ENCODE results near the gene GNGT2. TPM values are rescaled to one million over a fixed set of nuclear protein-coding genes. Genes with fewer than 3 reads are reported as not detected.
A peak's percentile ranks its signal among the peaks of the same experiment; 100 is the strongest.
"Not testable (repeated sequence)": the region's sequence is repeated elsewhere in the genome, so short reads cannot be mapped to it uniquely, and the experiment has no call there.

Gene GNGT2
- total and polyA plus RNA-seq, 4 donors = 1.00 to 4.0 (median 1.7) TPM

- H3K4me1 ChIP-seq (ENCODE audit: control insufficient read depth in 1 of 2, insufficient read depth in 2 of 2, low read length in 2 of 2) = no peaks in the 10 kb centered on the region
- no peaks in the 10 kb centered on the region for H3K27me3 ChIP-seq (ENCODE audit: control insufficient read depth in 1 of 2, insufficient read depth in 2 of 2, low read length in 1 of 2)
- H3K4me3 ChIP-seq (ENCODE audit: low read length in 2 of 2) = peak overlapping the region; percentile 51 to 68
- WGBS, 2 donors = 7 to 9% methylated on average over 8 of the region's 8 CpGs
- H3K9me3 ChIP-seq (ENCODE audit: control insufficient read depth, low read length) = no peaks in the 10 kb centered on the region
- DNase-seq (no peak), ATAC-seq (ENCODE audit: low FRiP score) (no peak)
- intact Hi-C loops (cut with DNase I) = no loop called here
- no peaks in the 10 kb centered on the region for H3K36me3 ChIP-seq (ENCODE audit: control insufficient read depth in 1 of 2, insufficient read depth in 2 of 2, low read length in 1 of 2)
- H3K27ac ChIP-seq (ENCODE audit: low read depth in 1 of 2, low read length in 2 of 2) = peak overlapping the region in 1 of 2 donors; percentile 37
These were observed 18.9 kb downstream of the GNGT2 start for GRCh38 chr17:49191409-49191916.

DNA sequence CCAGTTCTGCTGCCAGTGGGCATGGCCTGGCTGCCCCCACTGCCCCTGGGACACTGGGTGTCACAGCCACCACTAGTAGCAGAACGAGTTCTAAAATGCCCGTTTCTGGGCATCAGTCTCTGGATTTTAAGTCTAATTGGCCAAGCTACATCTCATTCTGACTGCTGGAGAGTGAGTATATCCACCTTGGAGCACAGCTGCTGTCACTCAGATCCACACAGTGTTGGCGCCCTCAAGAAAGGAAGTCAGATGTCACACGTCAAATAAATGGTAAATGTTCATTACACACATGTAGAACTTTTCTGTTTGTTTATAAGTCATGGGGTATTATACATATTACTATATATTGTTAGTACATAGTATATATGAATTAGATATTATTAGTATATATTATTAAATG, 19.4 kb downstream of the GNGT2 start:
- no peak for DNase-seq
- intact Hi-C loops (cut with DNase I) = no loop called here

GRCh38 chr17:49187301-49187700, 23.1 kb downstream of the GNGT2 start:
- no peak for ATAC-seq (ENCODE audit: low FRiP score)
- H3K27me3 ChIP-seq (ENCODE audit: control insufficient read depth in 1 of 2, insufficient read depth in 2 of 2, low read length in 1 of 2) = no peaks in the 10 kb centered on the region
- no peaks in the 10 kb centered on the region for H3K36me3 ChIP-seq (ENCODE audit: control insufficient read depth in 1 of 2, insufficient read depth in 2 of 2, low read length in 1 of 2)
- no peak for DNase-seq
- intact Hi-C loops (cut with DNase I) = loop anchor here in 1 of 2 donors (10.0 kb wide), 1 partner anchor 62 kb away; no protein-coding TSS in a partner anchor
- no peaks in the 10 kb centered on the region for H3K9me3 ChIP-seq (ENCODE audit: control insufficient read depth, low read length)
- WGBS, 2 donors = 91% methylated on average over 3 of the region's 3 CpGs
- no peak overlapping the region for H3K27ac ChIP-seq (ENCODE audit: low read depth in 1 of 2, low read length in 2 of 2)
- H3K4me3 ChIP-seq (ENCODE audit: low read length in 2 of 2) = no peak overlapping the region
- H3K4me1 ChIP-seq (ENCODE audit: control insufficient read depth in 1 of 2, insufficient read depth in 2 of 2, low read length in 2 of 2) = no peaks in the 10 kb centered on the region

More for the DNA sequence above, 19.4 kb downstream of the GNGT2 start:
- 52 to 60% methylated on average over 4 of the region's 4 CpGs for whole genome bisulfite sequencing, 2 donors
- H3K4me1 ChIP-seq (ENCODE audit: control insufficient read depth in 1 of 2, insufficient read depth in 2 of 2, low read length in 2 of 2) = no peaks in the 10 kb centered on the region
- no peak overlapping the region for H3K27ac ChIP-seq (ENCODE audit: low read depth in 1 of 2, low read length in 2 of 2)
- ATAC-seq (ENCODE audit: low FRiP score) = no peak
- H3K27me3 ChIP-seq (ENCODE audit: control insufficient read depth in 1 of 2, insufficient read depth in 2 of 2, low read length in 1 of 2) = no peaks in the 10 kb centered on the region
- H3K36me3 ChIP-seq (ENCODE audit: control insufficient read depth in 1 of 2, insufficient read depth in 2 of 2, low read length in 1 of 2) = no peaks in the 10 kb centered on the region
- H3K9me3 ChIP-seq (ENCODE audit: control insufficient read depth, low read length) = no peaks in the 10 kb centered on the region
- H3K4me3 ChIP-seq (ENCODE audit: low read length in 2 of 2) = no peak overlapping the region

DNA sequence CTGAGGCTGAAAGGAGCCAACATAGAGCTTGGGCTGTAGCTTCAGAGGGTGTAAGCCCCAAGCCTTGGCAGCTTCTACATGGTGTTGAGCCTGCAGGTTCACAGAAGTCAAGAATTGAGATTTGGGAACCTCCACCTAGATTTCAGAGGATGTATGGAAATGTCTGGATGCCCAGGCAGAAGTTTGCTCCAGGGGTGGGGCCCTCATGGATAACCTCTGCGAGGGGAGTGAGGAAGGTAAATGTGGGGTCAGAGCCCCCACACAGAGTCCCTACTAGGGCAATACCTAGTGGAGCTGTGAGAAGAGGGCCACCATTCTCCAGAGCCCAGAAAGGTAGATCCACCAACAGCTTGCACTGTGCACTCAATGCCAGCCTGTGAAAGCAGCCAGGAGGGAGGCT, 25.0 kb downstream of the GNGT2 start:
- DNase-seq; H3K4me3 ChIP-seq (ENCODE audit: low read length in 2 of 2); H3K36me3 ChIP-seq (ENCODE audit: control insufficient read depth in 1 of 2, insufficient read depth in 2 of 2, low read length in 1 of 2); H3K9me3 ChIP-seq (ENCODE audit: control insufficient read depth, low read length); H3K27me3 ChIP-seq (ENCODE audit: control insufficient read depth in 1 of 2, insufficient read depth in 2 of 2, low read length in 1 of 2); H3K4me1 ChIP-seq (ENCODE audit: control insufficient read depth in 1 of 2, insufficient read depth in 2 of 2, low read length in 2 of 2); ATAC-seq (ENCODE audit: low FRiP score); H3K27ac ChIP-seq (ENCODE audit: low read depth in 1 of 2, low read length in 2 of 2): not testable (repeated sequence)
- WGBS, 2 donors = 94 to 100% methylated on average over 1 of the region's 1 CpG
- intact Hi-C loops (cut with DNase I) = loop anchor here in 1 of 2 donors (10.0 kb wide), 1 partner anchor 61 kb away; no protein-coding TSS in a partner anchor

DNA sequence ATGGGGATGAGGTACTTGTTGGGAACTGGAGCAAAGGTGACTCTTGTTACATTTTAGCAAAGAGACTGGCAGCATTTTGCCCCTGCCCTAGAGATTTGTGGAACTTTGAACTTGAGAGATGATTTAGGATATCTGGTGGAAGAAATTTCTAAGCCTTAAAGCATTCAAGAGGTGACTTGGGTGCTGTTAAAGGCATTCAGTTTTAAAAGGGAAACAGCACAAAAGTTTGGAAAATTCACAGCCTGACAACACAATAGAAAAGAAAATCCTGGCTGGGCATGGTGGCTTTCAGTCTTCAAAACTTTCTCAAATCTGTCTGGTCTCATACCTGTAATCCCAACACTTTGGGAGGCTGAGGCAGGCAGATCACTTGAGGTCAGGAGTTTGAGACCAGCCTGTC, 25.9 kb downstream of the GNGT2 start:
- H3K9me3 ChIP-seq (ENCODE audit: control insufficient read depth, low read length); DNase-seq; H3K4me1 ChIP-seq (ENCODE audit: control insufficient read depth in 1 of 2, insufficient read depth in 2 of 2, low read length in 2 of 2); ATAC-seq (ENCODE audit: low FRiP score); H3K27me3 ChIP-seq (ENCODE audit: control insufficient read depth in 1 of 2, insufficient read depth in 2 of 2, low read length in 1 of 2); H3K27ac ChIP-seq (ENCODE audit: low read depth in 1 of 2, low read length in 2 of 2); H3K36me3 ChIP-seq (ENCODE audit: control insufficient read depth in 1 of 2, insufficient read depth in 2 of 2, low read length in 1 of 2); H3K4me3 ChIP-seq (ENCODE audit: low read length in 2 of 2): not testable (repeated sequence)
- intact Hi-C loops (cut with DNase I) = loop anchor here in 1 of 2 donors (5.0 to 10.0 kb wide), 2 partner anchors 43 to 60 kb away; no protein-coding TSS in a partner anchor

- H3K4me1 ChIP-seq (ENCODE audit: control insufficient read depth in 1 of 2, insufficient read depth in 2 of 2, low read length in 2 of 2) = no peaks in the 10 kb centered on the region
- no peak overlapping the region for H3K27ac ChIP-seq (ENCODE audit: low read depth in 1 of 2, low read length in 2 of 2)
- no peaks in the 10 kb centered on the region for H3K36me3 ChIP-seq (ENCODE audit: control insufficient read depth in 1 of 2, insufficient read depth in 2 of 2, low read length in 1 of 2)
- no peak overlapping the region for H3K4me3 ChIP-seq (ENCODE audit: low read length in 2 of 2)
- DNase-seq = no peak
- no peak for ATAC-seq (ENCODE audit: low FRiP score)
- intact Hi-C loops (cut with DNase I) = loop anchor here in 1 of 2 donors (5.0 to 10.0 kb wide), 2 partner anchors 44 to 59 kb away; no protein-coding TSS in a partner anchor
- H3K9me3 ChIP-seq (ENCODE audit: control insufficient read depth, low read length) = no peaks in the 10 kb centered on the region
- WGBS, 2 donors = 82 to 90% methylated on average over 7 of the region's 7 CpGs
- no peaks in the 10 kb centered on the region for H3K27me3 ChIP-seq (ENCODE audit: control insufficient read depth in 1 of 2, insufficient read depth in 2 of 2, low read length in 1 of 2)
These were observed 26.6 kb downstream of the GNGT2 start for GRCh38 chr17:49183801-49184200.

DNA sequence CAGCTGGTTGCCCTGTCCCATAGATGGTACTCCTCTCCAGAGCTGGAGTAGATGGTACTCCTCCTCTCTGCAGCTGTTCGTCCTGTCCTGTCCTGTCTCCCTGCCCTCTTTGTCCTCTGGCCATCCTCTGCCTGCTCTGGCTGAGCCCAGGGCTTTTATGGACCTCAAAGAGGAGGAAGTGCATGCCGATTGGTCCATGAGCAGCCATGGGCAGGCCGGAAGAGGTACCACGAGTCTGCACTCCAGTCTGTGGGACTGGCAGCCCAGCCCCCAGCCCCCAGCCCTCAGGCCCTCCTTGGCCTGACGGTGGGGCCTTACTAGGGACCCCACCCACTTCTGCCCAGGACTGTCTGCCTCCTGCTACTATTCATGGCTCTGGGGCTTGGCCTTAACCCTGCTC, 27.0 kb downstream of the GNGT2 start:
- Histone ChIP-seq H3K4me1 (ENCODE audit: control insufficient read depth in 1 of 2, insufficient read depth in 2 of 2, low read length in 2 of 2) (no peaks in the 10 kb centered on the region), H3K27ac (ENCODE audit: low read depth in 1 of 2, low read length in 2 of 2) (no peak overlapping the region), H3K9me3 (ENCODE audit: control insufficient read depth, low read length) (no peaks in the 10 kb centered on the region), H3K27me3 (ENCODE audit: control insufficient read depth in 1 of 2, insufficient read depth in 2 of 2, low read length in 1 of 2) (no peaks in the 10 kb centered on the region), H3K36me3 (ENCODE audit: control insufficient read depth in 1 of 2, insufficient read depth in 2 of 2, low read length in 1 of 2) (no peaks in the 10 kb centered on the region), H3K4me3 (ENCODE audit: low read length in 2 of 2) (no peak overlapping the region)
- intact Hi-C loops (cut with DNase I) = loop anchor here in 1 of 2 donors (5.0 to 10.0 kb wide), 2 partner anchors 44 to 59 kb away; no protein-coding TSS in a partner anchor
- no peak for DNase-seq
- WGBS, 2 donors = 82 to 86% methylated on average over 5 of the region's 5 CpGs
- ATAC-seq (ENCODE audit: low FRiP score) = no peak

DNA sequence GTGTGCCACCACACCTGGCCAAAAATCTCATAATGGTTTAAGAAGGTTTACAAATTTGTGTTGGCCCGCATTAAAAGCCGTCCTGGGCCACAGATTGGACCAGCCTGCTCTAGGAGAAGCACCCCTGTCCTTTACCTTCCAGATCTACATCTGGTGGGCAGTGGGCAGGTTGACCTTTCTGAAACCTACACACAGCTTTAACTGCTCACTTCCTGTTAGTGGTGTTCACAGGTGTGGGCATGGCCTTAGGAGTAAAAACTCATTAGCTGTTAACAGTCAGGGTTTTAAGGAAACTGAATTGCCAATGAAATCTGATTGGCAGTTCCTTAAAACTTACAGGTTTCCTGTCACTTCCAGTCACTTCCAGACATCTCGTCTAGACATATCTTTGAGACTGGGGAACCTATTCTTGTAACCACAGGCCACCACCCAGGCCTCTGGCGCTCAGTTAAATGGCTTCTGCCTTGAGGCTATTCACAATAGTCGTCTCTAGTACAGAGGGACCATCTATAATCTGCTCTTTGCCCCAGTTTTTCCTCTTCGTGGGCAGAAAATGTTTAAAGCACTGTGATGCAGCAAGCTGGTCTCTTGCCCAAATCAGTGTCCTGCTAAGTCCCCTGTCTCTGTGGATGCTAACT, 29.3 kb downstream of the GNGT2 start:
- Histone ChIP-seq H3K4me3 (ENCODE audit: low read length in 2 of 2) (no peak overlapping the region), H3K9me3 (ENCODE audit: control insufficient read depth, low read length) (peaks cover 8% of the 10 kb centered on the region), H3K27me3 (ENCODE audit: control insufficient read depth in 1 of 2, insufficient read depth in 2 of 2, low read length in 1 of 2) (peaks cover 0 to 1% of the 10 kb centered on the region in 2 donors), H3K27ac (ENCODE audit: low read depth in 1 of 2, low read length in 2 of 2) (no peak overlapping the region), H3K36me3 (ENCODE audit: control insufficient read depth in 1 of 2, insufficient read depth in 2 of 2, low read length in 1 of 2) (no peaks in the 10 kb centered on the region), H3K4me1 (ENCODE audit: control insufficient read depth in 1 of 2, insufficient read depth in 2 of 2, low read length in 2 of 2) (no peaks in the 10 kb centered on the region)
- ATAC-seq (ENCODE audit: low FRiP score) (no peak), DNase-seq (no peak)
- WGBS, 2 donors = 79 to 80% methylated on average over 6 of the region's 6 CpGs
- intact Hi-C loops (cut with DNase I) = loop anchor here (1.0 to 10.0 kb wide), 3 partner anchors 46 to 56 kb away; no protein-coding TSS in a partner anchor

- DNase-seq = peak; percentile 75 to 88
- Histone ChIP-seq H3K4me3 (ENCODE audit: low read length in 2 of 2) (no peak overlapping the region), H3K4me1 (ENCODE audit: control insufficient read depth in 1 of 2, insufficient read depth in 2 of 2, low read length in 2 of 2) (no peaks in the 10 kb centered on the region), H3K27me3 (ENCODE audit: control insufficient read depth in 1 of 2, insufficient read depth in 2 of 2, low read length in 1 of 2) (peaks cover 0 to 1% of the 10 kb centered on the region in 2 donors), H3K27ac (ENCODE audit: low read depth in 1 of 2, low read length in 2 of 2) (no peak overlapping the region), H3K9me3 (ENCODE audit: control insufficient read depth, low read length) (peaks cover 15% of the 10 kb centered on the region), H3K36me3 (ENCODE audit: control insufficient read depth in 1 of 2, insufficient read depth in 2 of 2, low read length in 1 of 2) (no peaks in the 10 kb centered on the region)
- 15 to 16% methylated on average over 5 of the region's 5 CpGs for WGBS, 2 donors
- intact Hi-C loops (cut with DNase I) = loop anchor here (1.0 to 10.0 kb wide), 3 partner anchors 47 to 56 kb away; no protein-coding TSS in a partner anchor
- no peak for ATAC-seq (ENCODE audit: low FRiP score)
These were observed 30.1 kb downstream of the GNGT2 start for GRCh38 chr17:49180303-49180702.
